HS-27A (cell line): ENCODE data around the gene DMRT1.
"Not testable (repeated sequence)": the region's sequence is repeated elsewhere in the genome, so short reads cannot be mapped to it uniquely, and the experiment has no call there.

Experiments used
- DNase-seq: peaks from one replicate; pipeline ENCODE4 v3.0.0-alpha.2; 2012; ENCODE audit warnings: low read depth, missing footprints

The DMRT1 gene

DNA sequence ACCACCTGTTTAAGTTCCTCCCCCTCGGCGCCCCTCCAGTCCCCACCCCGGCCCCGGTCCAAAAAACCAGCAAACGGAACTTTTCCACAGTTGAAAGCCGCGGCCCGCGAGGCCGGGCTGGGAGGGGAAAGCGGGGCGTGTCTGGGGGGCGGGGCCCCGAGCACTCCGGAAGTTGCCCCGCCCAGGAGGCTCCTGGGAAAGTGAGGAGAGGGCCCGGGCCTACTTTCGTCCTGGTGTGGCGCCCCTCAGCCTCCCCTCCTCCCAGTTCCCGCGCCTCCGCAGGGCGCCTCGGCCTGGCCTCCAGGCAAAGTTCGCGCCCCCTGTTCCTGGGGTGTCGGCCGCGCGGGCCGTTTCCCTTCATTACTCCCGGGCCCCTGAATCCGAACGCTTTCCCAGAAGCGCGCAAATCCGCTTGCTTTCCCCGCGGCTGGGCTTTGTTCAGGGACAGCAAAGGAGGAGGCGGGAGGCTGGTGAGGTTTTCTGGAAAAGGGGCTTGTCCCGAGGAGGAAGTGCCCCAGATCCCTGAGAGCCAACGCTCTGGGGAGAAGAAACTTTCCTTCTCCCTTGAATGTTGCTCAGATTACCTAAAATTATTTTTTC, 130.5 kb downstream of the DMRT1 start:
- DNase-seq = no peak

DNA sequence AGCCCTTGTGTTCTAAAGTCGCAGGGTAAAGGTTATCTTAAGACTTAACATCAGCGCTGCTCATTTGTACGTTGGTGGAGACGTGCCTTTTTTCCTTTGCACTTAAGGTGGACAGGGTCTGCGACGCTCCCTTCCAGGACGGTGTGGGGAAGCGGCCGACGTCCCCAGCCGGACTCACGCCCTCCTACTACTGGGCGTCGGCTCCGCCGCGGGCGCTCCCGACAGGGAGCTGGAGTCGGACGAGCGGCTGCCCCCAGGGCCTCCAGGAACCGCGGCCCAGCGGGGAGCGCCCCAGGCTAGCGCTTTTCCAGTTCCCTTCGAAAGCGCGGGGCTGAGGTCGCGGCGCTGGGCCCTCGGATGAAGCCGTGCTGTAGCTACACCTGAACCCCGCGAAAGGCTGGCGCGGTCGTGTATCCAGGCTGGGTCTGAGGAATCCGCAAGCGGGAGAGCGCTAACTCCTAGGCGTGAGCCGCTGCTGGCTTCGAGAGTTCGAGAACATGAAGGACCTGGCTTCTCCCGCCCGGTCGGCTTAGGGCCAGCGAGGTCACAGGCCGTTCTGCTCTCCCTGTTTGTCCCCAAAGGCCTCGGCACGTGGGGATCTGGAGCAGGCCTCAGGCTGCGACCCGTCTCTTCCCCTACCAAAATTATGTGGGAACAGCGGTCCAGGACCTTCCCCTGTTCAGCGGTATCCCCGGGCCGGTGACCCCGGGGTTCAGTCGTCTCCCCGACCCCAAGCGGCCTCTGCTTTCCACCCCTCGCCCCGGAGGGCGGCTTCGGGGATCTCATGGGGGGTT, 131.2 kb downstream of the DMRT1 start:
- no peak for DNase-seq

DNA sequence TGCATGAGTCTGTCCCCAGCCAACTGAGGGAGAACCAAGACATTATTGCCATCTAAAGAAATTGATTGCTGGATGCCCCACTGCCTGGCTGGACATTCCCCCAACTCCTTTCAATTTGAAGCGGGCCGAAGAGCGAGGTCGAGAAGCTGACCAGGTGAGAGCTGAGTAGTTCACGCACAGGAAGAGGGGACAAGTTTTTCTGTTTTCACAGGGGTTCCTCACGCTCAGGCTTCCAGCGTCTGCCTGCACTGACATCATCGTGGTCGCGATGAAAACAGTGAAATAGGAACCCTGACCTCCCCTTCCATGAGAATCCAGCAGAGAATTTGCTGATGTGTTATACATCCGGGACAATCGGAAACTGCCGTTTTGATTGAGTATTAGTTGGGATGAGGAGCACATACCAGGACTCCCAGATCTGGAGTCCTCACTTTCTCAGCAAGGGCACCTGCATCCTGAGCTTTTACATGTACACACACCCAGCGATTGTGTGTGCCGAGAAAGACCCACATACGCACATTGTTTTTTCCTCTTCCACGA, 131.9 kb downstream of the DMRT1 start:
- DNase-seq = no peak

DNA sequence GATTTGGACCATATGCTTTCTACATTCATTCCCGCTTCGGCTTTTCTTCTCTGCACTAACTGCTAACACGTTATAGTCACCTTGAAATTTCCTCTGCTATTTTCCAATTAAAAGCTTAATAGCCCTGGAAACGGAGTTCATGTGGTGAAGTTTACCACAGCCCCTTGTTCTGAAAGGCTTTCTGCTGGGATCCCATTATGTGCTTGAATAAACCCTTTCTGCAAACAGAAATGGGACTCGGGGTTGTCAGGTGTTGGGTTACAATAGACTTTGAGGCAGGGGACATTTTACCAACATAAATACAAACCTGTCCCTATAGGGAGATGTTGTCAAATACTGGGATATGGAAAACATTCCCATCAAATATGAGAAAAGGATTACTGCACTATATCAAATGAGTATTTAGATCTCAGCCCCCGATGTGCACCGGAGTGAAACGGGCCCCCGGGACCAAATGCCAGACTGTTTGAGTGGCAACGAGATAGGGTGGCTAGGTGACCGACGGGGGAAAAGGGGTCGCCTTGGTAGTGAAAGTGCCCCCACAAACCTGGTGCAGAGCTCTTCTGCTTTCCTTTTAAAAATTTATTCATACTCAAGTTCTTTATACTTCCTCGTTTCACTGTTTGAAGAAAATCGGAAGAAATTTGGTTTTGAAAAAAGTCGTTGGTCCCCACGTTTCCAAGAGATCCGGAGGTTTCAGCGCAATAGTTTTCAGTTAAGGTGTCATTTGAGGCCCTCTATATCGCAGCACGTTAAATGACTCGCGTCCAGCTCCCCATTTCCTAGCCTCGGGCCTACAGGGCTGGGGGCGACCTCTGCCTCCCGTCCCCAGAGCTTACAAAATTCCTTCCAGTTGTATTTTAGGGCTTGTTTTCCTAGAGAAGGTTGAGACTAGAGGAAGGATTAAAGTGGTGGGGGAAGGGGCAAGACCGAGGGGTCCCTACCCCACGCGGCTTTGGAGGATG, 132.8 kb downstream of the DMRT1 start:
- no peak for DNase-seq

DNA sequence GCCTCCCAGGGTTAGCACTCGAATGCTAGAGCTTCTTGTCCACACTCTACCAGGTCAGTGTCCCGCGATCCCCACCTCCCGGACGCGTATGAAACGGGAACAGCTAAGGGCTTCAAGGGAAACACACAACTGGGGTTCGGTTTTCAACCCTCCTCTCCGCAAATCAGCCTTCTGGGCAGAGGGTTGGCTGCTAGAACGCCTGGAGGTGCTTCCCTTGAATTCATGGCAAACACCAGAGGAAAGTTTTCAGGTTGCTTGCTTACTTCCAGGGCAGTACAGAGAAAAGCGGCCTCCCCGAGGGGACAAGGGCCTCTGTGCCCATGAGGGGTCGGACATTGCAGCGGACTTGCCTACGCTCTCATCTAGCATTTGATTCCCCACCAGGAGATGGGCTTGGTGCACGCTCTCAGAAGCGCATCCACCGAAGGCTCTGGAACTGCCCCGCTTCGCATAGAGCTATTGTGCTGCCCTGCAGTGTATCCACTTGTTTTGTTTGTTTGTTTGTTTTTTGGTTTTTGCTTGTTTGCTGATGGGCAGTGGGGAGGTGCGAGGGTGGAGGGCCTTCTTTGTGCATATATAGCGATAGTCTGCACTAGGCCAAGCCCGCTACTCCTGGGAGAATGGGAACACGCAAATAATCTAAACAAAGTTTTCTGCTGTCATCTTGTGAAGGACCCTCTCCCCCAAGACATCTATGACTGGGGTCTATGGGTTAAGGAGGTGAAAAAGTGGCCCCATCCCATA, 133.7 kb downstream of the DMRT1 start:
- no peak for DNase-seq

DNA sequence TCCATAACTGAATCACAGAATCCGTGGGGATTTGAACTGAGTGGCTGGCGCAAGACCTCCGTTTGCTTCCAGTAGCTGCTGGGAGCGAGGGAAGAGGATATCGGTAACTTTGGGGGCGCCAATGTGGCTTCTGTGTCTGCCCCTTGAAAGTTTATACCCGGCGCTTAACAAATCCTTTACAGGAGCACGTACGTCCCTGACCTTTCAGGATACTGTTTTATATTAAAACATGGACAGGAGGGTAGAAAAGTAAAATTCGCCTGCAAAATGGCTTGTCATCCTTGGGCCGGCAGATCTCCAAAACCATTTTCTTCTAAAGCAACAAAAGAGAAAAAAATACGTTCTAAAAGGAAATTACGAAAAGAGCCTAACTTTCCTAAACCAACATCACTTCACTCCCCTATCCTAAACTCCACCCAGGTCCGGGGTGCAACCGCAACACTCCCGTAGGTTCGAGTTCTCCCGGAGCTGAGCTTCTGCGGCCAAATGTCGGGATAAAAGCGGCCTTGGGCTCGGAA, 134.3 kb downstream of the DMRT1 start:
- no peak for DNase-seq

DNA sequence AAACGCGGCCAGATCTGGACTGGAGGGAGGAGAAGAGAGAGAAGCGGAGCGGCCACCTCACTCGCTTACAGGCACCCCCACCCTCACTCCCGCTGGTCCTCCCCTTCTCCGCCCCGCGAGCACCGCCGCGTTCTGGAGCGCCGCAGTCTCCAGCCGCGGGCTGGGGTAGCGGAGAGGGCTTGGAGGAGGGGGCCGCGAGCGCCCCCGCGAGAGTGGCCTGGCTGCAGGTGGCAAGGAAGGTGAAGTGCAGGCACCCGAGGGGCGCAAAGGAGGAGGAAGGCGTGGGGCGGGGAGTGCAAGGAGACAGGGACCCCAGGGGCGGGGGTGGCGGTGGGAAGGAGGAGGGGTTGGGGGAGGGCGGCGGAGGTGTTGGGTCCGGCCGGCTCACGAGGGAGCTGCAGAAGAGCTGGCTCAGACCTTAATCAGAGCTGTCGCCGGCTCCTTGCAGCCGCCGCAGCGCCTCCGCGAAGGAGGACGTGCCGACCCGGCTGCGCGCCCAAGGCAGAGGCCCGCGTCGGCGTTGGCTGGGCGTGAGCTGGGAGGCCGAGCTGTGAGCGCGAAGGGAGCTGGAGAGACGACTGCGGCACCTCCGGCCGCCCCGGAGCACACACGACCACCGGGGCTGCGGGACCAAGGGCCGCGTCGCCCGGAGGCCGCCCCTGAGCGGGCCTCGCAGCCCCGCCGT, 134.9 kb downstream of the DMRT1 start, which contains the start of gene DMRT3:
DMRT3 (plus strand) TSS at position 398 of the 685 bp plus-strand sequence. CDS start 347 bp downstream, outside the sequence.
- DNase-seq = no peak

DNA sequence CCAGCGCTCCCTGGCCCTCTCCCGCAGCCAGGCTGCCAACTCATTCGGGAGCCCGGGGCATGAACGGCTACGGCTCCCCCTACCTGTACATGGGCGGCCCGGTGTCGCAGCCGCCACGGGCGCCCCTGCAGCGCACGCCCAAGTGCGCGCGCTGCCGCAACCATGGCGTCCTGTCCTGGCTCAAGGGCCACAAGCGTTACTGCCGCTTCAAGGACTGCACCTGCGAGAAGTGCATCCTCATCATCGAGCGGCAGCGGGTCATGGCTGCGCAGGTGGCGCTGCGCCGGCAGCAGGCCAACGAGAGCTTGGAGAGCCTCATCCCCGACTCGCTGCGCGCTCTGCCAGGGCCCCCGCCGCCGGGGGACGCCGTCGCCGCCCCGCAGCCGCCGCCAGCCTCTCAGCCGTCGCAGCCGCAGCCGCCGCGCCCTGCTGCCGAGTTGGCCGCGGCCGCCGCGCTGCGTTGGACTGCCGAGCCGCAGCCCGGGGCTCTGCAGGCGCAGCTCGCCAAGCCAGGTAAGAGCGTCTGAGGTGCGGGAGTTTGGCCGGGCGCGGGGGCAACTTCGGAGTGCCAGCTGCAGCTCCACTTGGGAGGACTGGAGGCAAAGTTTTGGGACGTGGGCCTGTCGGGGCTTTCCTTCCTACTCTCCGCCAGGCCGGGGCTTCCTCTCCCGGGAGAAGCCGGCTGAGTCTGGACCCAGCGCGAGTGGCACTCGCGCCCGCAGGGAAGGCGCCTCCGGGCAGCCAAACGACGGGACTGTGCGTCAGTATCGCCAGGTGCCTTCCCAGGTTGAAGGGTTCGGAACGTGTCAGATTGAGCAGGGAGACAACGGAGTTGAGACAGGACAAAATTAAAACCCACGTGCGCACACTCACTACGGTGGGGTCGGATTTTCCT, 135.7 kb downstream of the DMRT1 start:
- no peak for DNase-seq

DNA sequence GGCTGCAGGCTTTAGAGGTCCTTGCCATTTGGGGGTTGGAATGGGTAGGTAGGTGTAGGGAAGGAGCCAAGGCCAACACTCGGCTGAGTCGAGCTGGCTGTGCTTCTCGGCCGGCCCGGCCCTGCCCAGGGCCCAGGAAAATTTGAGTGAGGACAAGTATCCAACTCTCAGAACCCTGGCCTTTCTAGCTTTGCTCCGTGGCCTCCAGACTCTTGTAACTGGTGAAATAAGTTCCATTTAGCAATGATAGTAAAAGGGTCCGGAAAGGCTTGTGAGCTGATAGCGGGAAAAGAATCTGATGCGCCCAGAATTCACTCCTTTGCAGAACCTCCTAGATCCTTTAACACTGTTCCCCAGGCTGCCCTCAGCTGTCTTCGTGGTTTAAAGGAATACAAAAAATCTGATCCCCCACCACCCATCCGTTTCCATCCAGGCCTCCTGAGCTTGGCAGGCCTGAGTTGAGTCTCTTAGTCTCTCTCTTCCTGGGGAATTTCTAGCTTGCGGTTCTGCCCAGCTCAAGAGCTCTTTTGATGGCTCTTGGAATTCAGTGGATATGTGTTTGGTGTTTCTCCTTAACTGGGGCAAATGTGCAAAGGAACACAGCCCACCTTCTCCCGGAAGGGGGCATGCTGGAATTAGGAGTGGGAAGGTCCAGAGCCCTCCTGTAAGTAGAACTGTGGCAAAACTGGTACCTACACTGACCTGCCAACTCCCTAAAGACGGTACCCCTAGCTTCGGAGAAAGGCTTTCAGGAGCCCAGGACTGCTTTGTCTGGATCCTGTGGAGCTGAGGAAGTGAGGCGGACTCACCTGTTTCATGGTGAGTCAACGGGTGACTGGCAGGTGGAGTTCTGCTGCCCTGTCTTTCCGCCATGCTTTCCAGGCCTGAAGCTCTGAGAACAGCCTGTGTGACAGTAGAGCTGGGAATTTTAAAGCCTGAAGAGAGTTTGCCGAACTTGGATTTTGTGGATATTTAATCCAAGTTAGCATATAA, 136.6 kb downstream of the DMRT1 start:
- DNase-seq = no peak

DNA sequence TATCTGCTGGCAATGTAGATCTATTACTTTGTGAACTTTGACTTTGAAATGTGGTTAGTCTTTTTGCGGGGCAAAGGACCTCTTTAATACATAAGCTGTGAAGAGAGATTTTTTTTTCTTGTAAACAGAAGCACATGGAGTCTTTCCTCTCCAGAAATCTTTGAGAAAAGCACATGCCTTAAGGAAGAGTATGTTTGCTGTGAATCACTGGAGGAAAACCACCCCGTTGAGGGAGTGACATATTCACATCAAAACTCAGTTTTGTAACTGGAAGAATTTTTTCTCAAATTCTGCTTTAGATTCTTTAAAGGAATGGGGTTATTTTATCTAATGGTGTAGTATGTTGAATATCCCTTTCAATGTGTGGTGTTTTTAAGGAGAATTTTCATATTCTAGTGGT, 138.5 kb downstream of the DMRT1 start:
- DNase-seq = no peak

DNA sequence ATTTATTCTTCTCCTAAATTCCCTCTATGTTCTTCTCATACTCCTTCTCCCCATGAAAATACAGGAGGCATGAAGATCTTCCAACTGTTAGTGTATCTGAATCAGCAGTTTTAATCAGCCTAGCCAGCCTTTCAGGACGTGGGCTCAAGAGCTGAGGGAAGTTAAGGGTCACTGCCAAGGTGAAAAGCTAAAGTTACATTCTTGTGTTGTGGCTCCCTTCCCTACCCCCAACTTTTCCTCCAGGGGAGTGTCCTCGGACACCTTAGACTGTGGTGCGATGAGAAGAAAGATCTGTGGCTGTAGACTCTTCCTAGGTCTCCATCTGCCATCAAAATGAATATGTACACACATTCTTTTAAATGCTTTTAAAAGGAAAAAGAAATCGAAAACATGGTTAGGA, 139.1 kb downstream of the DMRT1 start:
- no peak for DNase-seq

DNA sequence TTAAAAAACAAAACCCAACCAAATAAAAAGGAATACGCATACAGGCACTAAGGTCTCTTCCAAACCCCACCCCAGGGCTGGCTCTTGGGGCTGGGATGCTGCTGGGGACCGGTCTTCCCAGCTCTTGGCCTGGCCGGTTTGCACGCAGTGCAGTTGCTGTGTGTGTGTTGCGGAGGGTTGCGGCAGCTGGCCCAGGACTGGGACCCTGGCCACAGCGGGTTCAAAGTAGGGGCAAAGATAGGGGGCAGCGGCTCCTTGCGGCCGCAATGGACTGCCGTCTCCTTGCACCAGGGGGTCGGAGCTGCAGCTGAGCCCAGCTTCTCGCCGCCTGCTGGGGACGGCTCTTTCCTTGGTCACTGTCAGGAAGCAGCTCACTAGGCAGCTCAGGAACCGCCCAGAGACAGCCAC, 140.0 kb downstream of the DMRT1 start:
- no peak for DNase-seq

DNA sequence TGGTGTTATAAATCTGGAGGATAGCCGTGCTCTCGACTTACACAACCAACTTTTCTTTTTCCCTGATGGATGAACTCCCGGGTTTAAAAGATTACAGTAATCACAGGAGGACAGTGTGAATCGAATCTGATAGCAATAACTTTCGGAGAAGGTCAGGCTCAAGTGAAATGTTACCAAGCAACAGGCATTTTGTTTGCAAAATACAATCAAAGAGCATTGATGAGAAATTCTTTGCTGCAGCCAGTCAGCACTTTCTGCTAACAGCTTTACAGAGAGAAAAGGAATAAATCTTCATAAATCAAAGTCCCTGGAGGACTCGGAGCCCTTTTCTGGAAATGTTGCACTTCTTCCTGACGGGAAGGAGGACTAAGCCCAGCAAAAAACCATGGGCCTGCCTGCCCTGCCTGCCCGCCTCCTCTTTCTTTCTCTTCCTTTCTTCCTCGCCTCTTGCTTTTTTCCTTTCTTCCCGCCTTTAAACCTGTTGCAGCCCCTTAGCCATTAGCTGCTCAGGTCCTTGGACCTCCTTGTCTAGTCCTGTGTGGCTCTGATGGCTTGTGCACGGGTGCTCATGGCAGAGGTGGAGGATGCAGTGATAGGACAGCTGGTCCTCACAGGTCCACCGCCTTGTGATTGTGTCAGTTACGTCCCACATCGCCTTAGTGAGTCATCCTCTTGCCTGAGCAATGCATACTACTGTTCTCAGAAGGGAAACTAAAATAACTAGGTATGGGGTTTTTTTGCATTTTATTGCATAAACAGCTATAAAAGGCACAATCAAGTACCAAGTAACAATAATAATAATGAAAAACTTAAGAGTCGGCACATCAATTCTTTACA, 141.1 kb downstream of the DMRT1 start:
- no peak for DNase-seq

DNA sequence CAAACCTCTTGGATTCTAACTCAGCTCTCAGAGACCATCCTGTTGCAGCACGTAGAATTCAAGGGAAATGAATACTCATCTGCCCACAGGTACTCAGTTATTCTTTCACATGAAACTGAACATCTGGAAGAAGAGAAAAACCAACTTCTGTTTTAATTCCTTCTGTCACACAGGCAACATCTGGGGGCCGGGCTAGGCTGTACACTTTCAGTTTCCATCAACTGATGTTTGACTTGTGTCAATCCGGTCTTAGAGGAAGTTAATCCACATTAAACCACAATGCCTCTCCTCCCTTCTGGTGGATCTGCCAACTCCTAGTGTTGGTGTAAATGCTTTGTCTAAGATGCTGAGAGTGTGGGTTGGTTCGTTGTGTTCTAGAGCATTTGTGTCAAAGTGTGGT, 152.5 kb downstream of the DMRT1 start:
- DNase-seq = no peak

DNA sequence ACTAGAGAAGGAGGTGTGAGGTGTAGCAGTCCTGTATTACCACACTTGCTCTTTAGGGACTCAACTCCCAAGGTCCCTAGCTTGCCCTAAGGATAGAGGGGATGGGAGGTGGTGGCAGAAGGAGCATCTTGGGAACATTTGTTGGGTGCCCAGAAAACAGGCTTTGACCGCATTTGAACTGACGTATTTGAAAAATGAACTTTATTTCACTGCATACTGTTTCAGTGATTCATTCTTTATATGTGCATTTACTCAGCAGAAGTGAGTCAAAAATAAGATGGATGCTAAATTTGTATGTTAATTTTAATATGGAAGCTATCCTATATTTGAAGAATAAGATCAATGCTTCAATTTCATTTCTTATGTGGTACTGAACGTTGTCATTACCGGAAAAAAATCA, 153.7 kb downstream of the DMRT1 start:
- no peak for DNase-seq

DNA sequence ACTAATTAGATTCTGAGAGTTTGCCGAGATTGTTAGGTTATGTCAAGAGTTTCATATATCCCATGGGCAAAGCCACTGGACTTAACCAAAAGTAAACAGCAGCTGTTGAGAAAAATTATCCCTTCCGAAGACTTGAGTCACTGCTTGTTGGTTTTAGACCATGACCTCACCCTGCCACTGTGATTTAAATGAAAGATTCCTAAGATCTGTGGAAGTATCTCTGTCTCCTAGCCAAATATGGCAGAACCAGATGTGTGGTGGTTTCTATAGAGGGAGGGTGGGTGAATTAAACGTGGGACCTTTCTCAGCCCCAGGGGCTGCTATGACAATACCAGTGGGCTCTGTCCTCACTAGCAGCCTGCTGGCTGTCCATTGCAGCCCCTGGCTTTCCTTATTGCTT, 154.3 kb downstream of the DMRT1 start:
- DNase-seq = no peak

DNA sequence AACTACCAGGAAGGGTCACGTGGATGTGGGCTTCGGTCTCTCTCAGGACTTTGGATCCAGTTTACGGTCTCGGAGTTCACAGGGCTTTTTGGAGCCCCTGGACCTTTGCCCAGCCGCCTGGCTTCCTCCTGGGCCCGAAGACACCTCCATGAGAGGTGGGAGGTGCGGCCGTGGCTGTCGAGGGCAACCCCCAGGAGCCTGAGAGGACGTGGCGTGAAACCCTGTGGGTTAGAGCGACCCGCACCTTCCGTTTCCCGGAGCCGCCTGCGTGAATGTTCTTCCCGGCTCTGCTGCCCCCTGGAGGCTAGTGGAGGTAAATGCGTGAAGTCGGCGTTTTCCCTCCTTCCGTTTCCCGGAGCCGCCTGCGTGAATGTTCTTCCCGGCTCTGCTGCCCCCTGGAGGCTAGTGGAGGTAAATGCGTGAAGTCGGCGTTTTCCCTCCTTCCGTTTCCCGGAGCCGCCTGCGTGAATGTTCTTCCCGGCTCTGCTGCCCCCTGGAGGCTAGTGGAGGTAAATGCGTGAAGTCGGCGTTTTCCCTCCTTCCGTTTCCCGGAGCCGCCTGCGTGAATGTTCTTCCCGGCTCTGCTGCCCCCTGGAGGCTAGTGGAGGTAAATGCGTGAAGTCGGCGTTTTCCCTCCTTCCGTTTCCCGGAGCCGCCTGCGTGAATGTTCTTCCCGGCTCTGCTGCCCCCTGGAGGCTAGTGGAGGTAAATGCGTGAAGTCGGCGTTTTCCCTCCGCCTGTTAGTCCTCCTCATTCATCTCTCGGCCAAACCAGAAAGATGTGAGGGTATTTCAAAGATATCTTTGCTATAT, 157.0 kb downstream of the DMRT1 start:
- DNase-seq = not testable (repeated sequence)
